ENCODE results near the gene RERG. TPM values are rescaled to one million over a fixed set of nuclear protein-coding genes. Genes with fewer than 3 reads are reported as not detected.

The RERG gene
- polyA plus RNA-seq, 3 donors, result not detected

GRCh38 chr12:15240898-15241297 lies 19.7 kb upstream of the RERG start:
- Histone ChIP-seq H3K4me2 (replicated peaks; ENCODE audit: extremely low read depth, low read length, poor library complexity, severe bottlenecking) (no peak overlapping the region), H3K79me2 (ENCODE audit: insufficient read depth, low read length) (no peaks in the 10 kb centered on the region), H2AFZ (ENCODE audit: insufficient read depth, low read depth, low read length, poor library complexity, severe bottlenecking) (no peak overlapping the region), H3K4me1 (ENCODE audit: control insufficient read depth in 1 of 2, insufficient read depth in 2 of 2, low read length in 2 of 2) (no peaks in the 10 kb centered on the region), H4K20me1 (ENCODE audit: insufficient read depth, low read length) (no peaks in the 10 kb centered on the region), H3K27me3 (ENCODE audit: control insufficient read depth in 2 of 2, insufficient read depth in 2 of 2, low read length in 2 of 2) (peaks cover 0 to 5% of the 10 kb centered on the region in 2 donors), H3K27ac (ENCODE audit: low read depth in 1 of 2, low read length in 2 of 2) (no peak overlapping the region), H3K4me3 (replicated peaks in 1 of 3; ENCODE audit: low read depth in 2 of 3, low read length in 3 of 3) (no peak overlapping the region), H3K36me3 (replicated peaks in 1 of 2; ENCODE audit: control insufficient read depth in 1 of 2, insufficient read depth in 2 of 2, low read length in 2 of 2) (no peaks in the 10 kb centered on the region), H3K9me3 (replicated peaks in 1 of 2; ENCODE audit: control insufficient read depth in 1 of 2, insufficient read depth in 1 of 2, low read length in 2 of 2) (no peaks in the 10 kb centered on the region), H3K9ac (ENCODE audit: insufficient read depth, low read length, poor library complexity, severe bottlenecking) (no peak overlapping the region)
- DNase-seq, result no peak
- no peaks in the 10 kb centered on the region for H3K36me3 Mint-ChIP-seq
- no peak for TF ChIP-seq CTCF (IDR thresholded peaks at IDR 0.05)
- no peak overlapping the region for H3K27ac Mint-ChIP-seq
- H3K4me1 Mint-ChIP-seq, result no peaks in the 10 kb centered on the region
- H3K9me3 Mint-ChIP-seq, result peaks cover 0 to 2% (median 0%) of the 10 kb centered on the region in 7 donors
- WGBS (ENCODE audit: insufficient coverage), result no CpG with 5 or more reads among the region's 4 CpGs
- H3K27me3 Mint-ChIP-seq (ENCODE audit: low read depth in 3 of 3), result peaks cover 2 to 9% (median 6%) of the 10 kb centered on the region in 3 donors
- intact Hi-C loops (cut with micrococcal nuclease), result no loop called here
- H3K4me3 Mint-ChIP-seq, result no peak overlapping the region

- intact Hi-C loops (cut with micrococcal nuclease), result no loop called here
- no peak for DNase-seq
- no peaks in the 10 kb centered on the region for H3K36me3 Mint-ChIP-seq
- no peak overlapping the region for H3K9ac ChIP-seq (ENCODE audit: insufficient read depth, low read length, poor library complexity, severe bottlenecking)
- H3K27ac ChIP-seq (ENCODE audit: low read depth in 1 of 2, low read length in 2 of 2), result no peak overlapping the region
- H3K9me3 ChIP-seq (replicated peaks in 1 of 2; ENCODE audit: control insufficient read depth in 1 of 2, insufficient read depth in 1 of 2, low read length in 2 of 2), result no peaks in the 10 kb centered on the region
- peaks cover 2 to 11% of the 10 kb centered on the region in 2 donors for H3K27me3 ChIP-seq (ENCODE audit: control insufficient read depth in 2 of 2, insufficient read depth in 2 of 2, low read length in 2 of 2)
- no peaks in the 10 kb centered on the region for H3K4me1 Mint-ChIP-seq
- no peaks in the 10 kb centered on the region for H3K36me3 ChIP-seq (replicated peaks in 1 of 2; ENCODE audit: control insufficient read depth in 1 of 2, insufficient read depth in 2 of 2, low read length in 2 of 2)
- no peak overlapping the region for H2AFZ ChIP-seq (ENCODE audit: insufficient read depth, low read depth, low read length, poor library complexity, severe bottlenecking)
- H3K4me3 ChIP-seq (replicated peaks in 1 of 3; ENCODE audit: low read depth in 2 of 3, low read length in 3 of 3), result no peak overlapping the region
- no peak overlapping the region for H3K27ac Mint-ChIP-seq
- no peaks in the 10 kb centered on the region for H3K4me1 ChIP-seq (ENCODE audit: control insufficient read depth in 1 of 2, insufficient read depth in 2 of 2, low read length in 2 of 2)
- no peak for TF ChIP-seq CTCF (IDR thresholded peaks at IDR 0.05)
- H3K4me2 ChIP-seq (replicated peaks; ENCODE audit: extremely low read depth, low read length, poor library complexity, severe bottlenecking), result no peak overlapping the region
- WGBS (ENCODE audit: insufficient coverage), result 93% methylated on average over 3 of the region's 4 CpGs
- no peak overlapping the region for H3K4me3 Mint-ChIP-seq
- H3K27me3 Mint-ChIP-seq (ENCODE audit: low read depth in 3 of 3), result peaks cover 4 to 21% (median 11%) of the 10 kb centered on the region in 3 donors
- H3K9me3 Mint-ChIP-seq, result peaks cover 0 to 3% (median 0%) of the 10 kb centered on the region in 7 donors
- no peaks in the 10 kb centered on the region for H3K79me2 ChIP-seq (ENCODE audit: insufficient read depth, low read length)
- H4K20me1 ChIP-seq (ENCODE audit: insufficient read depth, low read length), result no peaks in the 10 kb centered on the region
These were observed 13.3 kb upstream of the RERG start for GRCh38 chr12:15234508-15234907.

Measured in CD14-positive monocyte (primary cell).